HFFc6 (cell line): ENCODE results near the gene APCDD1. TPM values are rescaled to one million over a fixed set of nuclear protein-coding genes. Genes with fewer than 3 reads are reported as not detected.

Experiments used
- DNase-seq: peaks from one replicate; pipeline ENCODE4 v3.0.0-alpha.2; 2018
- H3K27ac Mint-ChIP-seq: 2 replicates; pipeline ENCODE4 v1.8.0; 2020; ENCODE audit warnings: mild to moderate bottlenecking, mixed read lengths
- H3K27me3 Mint-ChIP-seq: 2 replicates; pipeline ENCODE4 v1.8.0; 2021; ENCODE audit warnings: mild to moderate bottlenecking, moderate library complexity, mixed read lengths; ENCODE audit not compliant: insufficient read depth
- H3K36me3 Mint-ChIP-seq: 2 replicates; pipeline ENCODE4 v1.8.0; 2021; ENCODE audit warnings: low read depth, mixed read lengths
- H3K4me1 Mint-ChIP-seq: 2 replicates; pipeline ENCODE4 v1.8.0; 2020; ENCODE audit warnings: low read depth, mixed read lengths
- H3K4me3 Mint-ChIP-seq: 2 replicates; pipeline ENCODE4 v1.8.0; 2020; ENCODE audit warnings: mild to moderate bottlenecking, moderate library complexity, mixed read lengths
- H3K9me3 Mint-ChIP-seq: 2 replicates; pipeline ENCODE4 v1.8.0; 2020; ENCODE audit warnings: mild to moderate bottlenecking, mixed read lengths
- CTCF ChIP-seq: fragments of 200-600 bp; sonication (generic); IDR thresholded peaks from 2 replicates; pipeline ENCODE4 v1.5.0; 2021; ENCODE audit warnings: antibody characterized with exemption, mild to moderate bottlenecking
- total RNA-seq, 6 experiments: library from RNA; stranded (reverse); fragmentation: NEBNext Ultra II Directional; extraction: Animal tissue kit (Norgen Biotek cat#: 25700); gene quantifications; 2 replicates in 1 of 6; 3 replicates in 5 of 6; pipeline ENCODE4 v1.2.3, GENCODE V29; 2021

APCDD1 gene
- total RNA-seq, 6 experiments from 2014 or later = 0.12 TPM; not detected in 5

GRCh38 chr18:10525697-10526560 lies 71.5 kb downstream of the APCDD1 start, which contains the start of gene NAPG:
Gene NAPG, plus strand, starts transcription at chr18:10526027. Its CDS starts 76 bp downstream, at chr18:10526103.
- DNase-seq = peak; percentile 87
- Mint-ChIP-seq H3K27me3 (peaks cover 4% of the 10 kb centered on the region), H3K4me3 (peak within 1 kb of the TSS; percentile 97), H3K27ac (peak within 1 kb of the TSS; percentile 99), H3K4me1 (peaks cover 63% of the 10 kb centered on the region), H3K36me3 (peaks cover 8% of the 10 kb centered on the region; the same call in 1 of the 2 replicates), H3K9me3 (no peaks in the 10 kb centered on the region)
- no peak for TF ChIP-seq CTCF

- H3K4me3 Mint-ChIP-seq = peak overlapping the region; percentile 97
- H3K9me3 Mint-ChIP-seq = no peaks in the 10 kb centered on the region
- H3K36me3 Mint-ChIP-seq = peaks cover 8% of the 10 kb centered on the region; the same call in 1 of the 2 replicates
- peak overlapping the region; percentile 90 for H3K27ac Mint-ChIP-seq
- peaks cover 65% of the 10 kb centered on the region for H3K4me1 Mint-ChIP-seq
- H3K27me3 Mint-ChIP-seq = peaks cover 4% of the 10 kb centered on the region
- no peak for DNase-seq
- no peak for TF ChIP-seq CTCF
Observed at GRCh38 chr18:10526561-10526949, 72.1 kb downstream of the APCDD1 start.

- Mint-ChIP-seq H3K27ac (no peak overlapping the region; the same call in 1 of the 2 replicates), H3K27me3 (peaks cover 1% of the 10 kb centered on the region; the same call in 1 of the 2 replicates), H3K9me3 (no peaks in the 10 kb centered on the region), H3K4me1 (peaks cover 64% of the 10 kb centered on the region), H3K4me3 (peak overlapping the region; percentile 22; the same call in 1 of the 2 replicates), H3K36me3 (peaks cover 8% of the 10 kb centered on the region; the same call in 1 of the 2 replicates)
- DNase-seq = no peak
- no peak for TF ChIP-seq CTCF
Observed at GRCh38 chr18:10528439-10528838, 74.0 kb downstream of the APCDD1 start.

- H3K4me1 Mint-ChIP-seq = peaks cover 56% of the 10 kb centered on the region
- no peak for DNase-seq
- TF ChIP-seq CTCF = no peak
- H3K9me3 Mint-ChIP-seq = no peaks in the 10 kb centered on the region
- H3K4me3 Mint-ChIP-seq = no peak overlapping the region
- H3K36me3 Mint-ChIP-seq = peaks cover 8% of the 10 kb centered on the region; the same call in 1 of the 2 replicates
- peak overlapping the region; percentile 48; the same call in 1 of the 2 replicates for H3K27ac Mint-ChIP-seq
- H3K27me3 Mint-ChIP-seq = peaks cover 1% of the 10 kb centered on the region; the same call in 1 of the 2 replicates
Observed at GRCh38 chr18:10530002-10530401, 75.6 kb downstream of the APCDD1 start.

GRCh38 chr18:10530852-10531251 lies 76.4 kb downstream of the APCDD1 start:
- TF ChIP-seq CTCF = no peak
- Mint-ChIP-seq H3K27ac (peak overlapping the region; percentile 48; the same call in 1 of the 2 replicates), H3K9me3 (no peaks in the 10 kb centered on the region), H3K4me1 (peaks cover 50% of the 10 kb centered on the region), H3K36me3 (peaks cover 8% of the 10 kb centered on the region), H3K4me3 (no peak overlapping the region; the same call in 1 of the 2 replicates), H3K27me3 (peaks cover 1% of the 10 kb centered on the region; the same call in 1 of the 2 replicates)
- no peak for DNase-seq
